ENCODE data around the gene HIGD2B. TPM values are rescaled to one million over a fixed set of nuclear protein-coding genes. Genes with fewer than 3 reads are reported as not detected.
A peak's percentile ranks its signal among the peaks of the same experiment; 100 is the strongest.
"Not testable (repeated sequence)": the region's sequence is repeated elsewhere in the genome, so short reads cannot be mapped to it uniquely, and the experiment has no call there.

HIGD2B gene
- total RNA-seq, 1 experiment from 2014 or later: not detected

- peak overlapping the region; percentile 65 for H3K4me3 Mint-ChIP-seq
- ATAC-seq (peak; percentile 91), DNase-seq (ENCODE audit: low spot score) (peak; percentile 92)
- CTCF ChIA-PET: interaction anchor here (0.5 to 2.1 kb wide), 28 partner anchors 11 to 595 kb away, joined by 3 to 79 read pairs (median 4); partner anchors contain the start of genes BBS4, HEXA and HIGD2B
- H3K9me3 Mint-ChIP-seq; H3K27me3 Mint-ChIP-seq (ENCODE audit: low read depth); POLR2A ChIA-PET; H3K36me3 Mint-ChIP-seq: not testable (repeated sequence)
- peak; percentile 86 for TF ChIP-seq CTCF (IDR thresholded peaks at IDR 0.05)
- TF ChIP-seq MAX (CRISPR knock-in tag; IDR thresholded peaks at IDR 0.05): 0 out of 2 replicates have a peak, but pooled peaks have one; percentile 8
- TF ChIP-seq HMGXB4 (CRISPR knock-in tag; IDR thresholded peaks at IDR 0.05): 0 out of 2 replicates have a peak, but pooled peaks have one; percentile 38
- H3K4me1 Mint-ChIP-seq: peaks cover 22% of the 10 kb centered on the region
- H3K27ac Mint-ChIP-seq: peak overlapping the region; percentile 63
Observed at GRCh38 chr15:72670656-72671352, 15.2 kb downstream of the HIGD2B start.

- CTCF ChIA-PET; H3K9me3 Mint-ChIP-seq; DNase-seq (ENCODE audit: low spot score); H3K27ac Mint-ChIP-seq; H3K4me3 Mint-ChIP-seq; POLR2A ChIA-PET; H3K27me3 Mint-ChIP-seq (ENCODE audit: low read depth); H3K36me3 Mint-ChIP-seq; ATAC-seq: not testable (repeated sequence)
- H3K4me1 Mint-ChIP-seq: peaks cover 22% of the 10 kb centered on the region
Observed at GRCh38 chr15:72669803-72670202, 16.2 kb downstream of the HIGD2B start.

GRCh38 chr15:72665706-72666105 lies 20.3 kb downstream of the HIGD2B start:
- H3K27ac Mint-ChIP-seq; CTCF ChIA-PET; DNase-seq (ENCODE audit: low spot score); POLR2A ChIA-PET; H3K4me1 Mint-ChIP-seq; H3K36me3 Mint-ChIP-seq; H3K27me3 Mint-ChIP-seq (ENCODE audit: low read depth); H3K9me3 Mint-ChIP-seq; ATAC-seq; H3K4me3 Mint-ChIP-seq: not testable (repeated sequence)

- H3K27me3 Mint-ChIP-seq (ENCODE audit: low read depth); H3K4me1 Mint-ChIP-seq; POLR2A ChIA-PET; H3K4me3 Mint-ChIP-seq; ATAC-seq; H3K9me3 Mint-ChIP-seq; CTCF ChIA-PET; H3K27ac Mint-ChIP-seq; H3K36me3 Mint-ChIP-seq: not testable (repeated sequence)
- DNase-seq (ENCODE audit: low spot score): peak; percentile 75
Observed at GRCh38 chr15:72663931-72664330, 22.1 kb downstream of the HIGD2B start.

GRCh38 chr15:72661081-72661480 lies 24.9 kb downstream of the HIGD2B start:
- H3K9me3 Mint-ChIP-seq; H3K36me3 Mint-ChIP-seq; H3K4me3 Mint-ChIP-seq; H3K27me3 Mint-ChIP-seq (ENCODE audit: low read depth); H3K27ac Mint-ChIP-seq; DNase-seq (ENCODE audit: low spot score); ATAC-seq; POLR2A ChIA-PET; CTCF ChIA-PET; H3K4me1 Mint-ChIP-seq: not testable (repeated sequence)

- H3K27ac Mint-ChIP-seq; ATAC-seq; H3K4me1 Mint-ChIP-seq; H3K4me3 Mint-ChIP-seq; DNase-seq (ENCODE audit: low spot score); POLR2A ChIA-PET; H3K36me3 Mint-ChIP-seq; H3K9me3 Mint-ChIP-seq; H3K27me3 Mint-ChIP-seq (ENCODE audit: low read depth); CTCF ChIA-PET: not testable (repeated sequence)
Observed at GRCh38 chr15:72656014-72656413, 30.0 kb downstream of the HIGD2B start.

- H3K4me3 Mint-ChIP-seq; H3K27ac Mint-ChIP-seq; POLR2A ChIA-PET; ATAC-seq; DNase-seq (ENCODE audit: low spot score); H3K36me3 Mint-ChIP-seq; H3K27me3 Mint-ChIP-seq (ENCODE audit: low read depth); CTCF ChIA-PET; H3K9me3 Mint-ChIP-seq; H3K4me1 Mint-ChIP-seq: not testable (repeated sequence)
Observed at GRCh38 chr15:72654397-72654796, 31.6 kb downstream of the HIGD2B start, which contains the start of gene GOLGA6B. GOLGA6B (plus strand) TSS chr15:72654697; CDS start chr15:72654738, 41 bp downstream.

- H3K27me3 Mint-ChIP-seq (ENCODE audit: low read depth); H3K4me3 Mint-ChIP-seq; H3K36me3 Mint-ChIP-seq; DNase-seq (ENCODE audit: low spot score); CTCF ChIA-PET; ATAC-seq; POLR2A ChIA-PET; H3K9me3 Mint-ChIP-seq; H3K4me1 Mint-ChIP-seq: not testable (repeated sequence)
- H3K27ac Mint-ChIP-seq: peak overlapping the region; percentile 60; the same call in 1 of the 2 replicates
Observed at GRCh38 chr15:72648631-72649253, 37.2 kb downstream of the HIGD2B start.

GRCh38 chr15:72642271-72642670 lies 43.7 kb downstream of the HIGD2B start:
- CTCF ChIA-PET; POLR2A ChIA-PET; H3K36me3 Mint-ChIP-seq; H3K4me1 Mint-ChIP-seq; H3K4me3 Mint-ChIP-seq; H3K27ac Mint-ChIP-seq; H3K27me3 Mint-ChIP-seq (ENCODE audit: low read depth); DNase-seq (ENCODE audit: low spot score); H3K9me3 Mint-ChIP-seq: not testable (repeated sequence)
- ATAC-seq: peak; percentile 93

GRCh38 chr15:72639759-72640483 lies 46.1 kb downstream of the HIGD2B start:
- H3K27ac Mint-ChIP-seq; H3K27me3 Mint-ChIP-seq (ENCODE audit: low read depth); ATAC-seq; POLR2A ChIA-PET; H3K36me3 Mint-ChIP-seq; H3K9me3 Mint-ChIP-seq; DNase-seq (ENCODE audit: low spot score); CTCF ChIA-PET; H3K4me3 Mint-ChIP-seq; H3K4me1 Mint-ChIP-seq: not testable (repeated sequence)
